RWPE2 (cell line): ENCODE results near the gene IZUMO1.

Experiments
- ATAC-seq: fragments of 200-7000 bp; cut with Tn5 transposase; 3 replicates; pipeline ENCODE4 v1.9.1; 2021; ENCODE audit warnings: low read depth
- DNase-seq: peaks from one replicate; pipeline ENCODE4 v3.0.0-alpha.2; 2020; ENCODE audit warnings: low spot score
- H3K27ac ChIP-seq: fragments of 450-650 bp; 2 replicates; pipeline ENCODE4 v1.5.1; 2017; ENCODE audit warnings: mild to moderate bottlenecking; ENCODE audit not compliant: poor library complexity, severe bottlenecking
- H3K27me3 ChIP-seq: fragments of 250-450 bp; sonication (Bioruptor Pico); 2 replicates; pipeline ENCODE4 v1.5.1; 2021; ENCODE audit warnings: mild to moderate bottlenecking, moderate library complexity; ENCODE audit not compliant: insufficient read depth, poor library complexity, severe bottlenecking
- H3K36me3 ChIP-seq: fragments of 250-450 bp; sonication (Bioruptor Pico); 2 replicates; pipeline ENCODE4 v1.5.1; 2020; ENCODE audit warnings: low read depth, mild to moderate bottlenecking, moderate library complexity
- H3K4me1 ChIP-seq: fragments of 250-450 bp; sonication (Bioruptor Pico); 2 replicates; pipeline ENCODE4 v1.5.1; 2021; ENCODE audit warnings: mild to moderate bottlenecking, moderate library complexity; ENCODE audit not compliant: insufficient read depth, poor library complexity, severe bottlenecking
- H3K4me3 ChIP-seq: fragments of 250-450 bp; sonication (Bioruptor Pico); 2 replicates; pipeline ENCODE4 v1.5.1; 2021; ENCODE audit warnings: mild to moderate bottlenecking, moderate library complexity; ENCODE audit not compliant: severe bottlenecking
- H3K9me3 ChIP-seq: fragments of 250-450 bp; sonication (Bioruptor Pico); 2 replicates; pipeline ENCODE4 v1.5.1; 2021; ENCODE audit warnings: mild to moderate bottlenecking, moderate library complexity; ENCODE audit not compliant: severe bottlenecking
- CTCF ChIP-seq: fragments of 450-650 bp; IDR thresholded peaks from one replicate; pipeline ENCODE4 v1.5.1; 2017; ENCODE audit warnings: mild to moderate bottlenecking, moderate library complexity; ENCODE audit not compliant: poor library complexity, severe bottlenecking

The IZUMO1 gene

GRCh38 chr19:48757089-48757675 lies 10.5 kb upstream of the IZUMO1 start:
- peaks cover 7% of the 10 kb centered on the region for H3K4me1 ChIP-seq
- no peak for ATAC-seq
- no peak for TF ChIP-seq CTCF

GRCh38 chr19:48756686-48757085 lies 10.0 kb upstream of the IZUMO1 start:
- ATAC-seq (no peak), DNase-seq (no peak)
- Histone ChIP-seq H3K4me1 (peaks cover 7% of the 10 kb centered on the region), H3K36me3 (no peaks in the 10 kb centered on the region), H3K4me3 (no peak overlapping the region), H3K9me3 (no peaks in the 10 kb centered on the region), H3K27ac (no peak overlapping the region), H3K27me3 (no peaks in the 10 kb centered on the region)
- no peak for TF ChIP-seq CTCF

More at GRCh38 chr19:48757089-48757675, 10.5 kb upstream of the IZUMO1 start:
- Histone ChIP-seq H3K4me3 (no peak overlapping the region), H3K9me3 (no peaks in the 10 kb centered on the region), H3K27ac (no peak overlapping the region), H3K27me3 (no peaks in the 10 kb centered on the region), H3K36me3 (no peaks in the 10 kb centered on the region)
- DNase-seq, result no peak

- TF ChIP-seq CTCF, result no peak
- no peak for ATAC-seq
- DNase-seq, result no peak
Observed at GRCh38 chr19:48756212-48756611, 9.5 kb upstream of the IZUMO1 start.

GRCh38 chr19:48755787-48756186 lies 9.1 kb upstream of the IZUMO1 start:
- H3K36me3 ChIP-seq, result peaks cover 5% of the 10 kb centered on the region
- DNase-seq (no peak), ATAC-seq (no peak)
- H3K4me3 ChIP-seq, result no peak overlapping the region
- no peaks in the 10 kb centered on the region for H3K9me3 ChIP-seq
- peaks cover 7% of the 10 kb centered on the region for H3K4me1 ChIP-seq
- TF ChIP-seq CTCF, result no peak
- no peak overlapping the region for H3K27ac ChIP-seq
- no peaks in the 10 kb centered on the region for H3K27me3 ChIP-seq

More at GRCh38 chr19:48756212-48756611, 9.5 kb upstream of the IZUMO1 start:
- H3K9me3 ChIP-seq, result no peaks in the 10 kb centered on the region
- H3K27me3 ChIP-seq, result no peaks in the 10 kb centered on the region
- H3K4me1 ChIP-seq, result peaks cover 7% of the 10 kb centered on the region
- H3K36me3 ChIP-seq, result peaks cover under 1% of the 10 kb centered on the region
- no peak overlapping the region for H3K4me3 ChIP-seq
- H3K27ac ChIP-seq, result no peak overlapping the region

- Histone ChIP-seq H3K27me3 (no peaks in the 10 kb centered on the region), H3K27ac (no peak within 1 kb of the TSS), H3K4me3 (no peak within 1 kb of the TSS), H3K36me3 (peaks cover 11% of the 10 kb centered on the region), H3K9me3 (no peaks in the 10 kb centered on the region), H3K4me1 (peaks cover 7% of the 10 kb centered on the region)
- no peak for TF ChIP-seq CTCF
- ATAC-seq, result no peak
- no peak for DNase-seq
Observed at GRCh38 chr19:48755084-48755641, 8.5 kb upstream of the IZUMO1 start, which contains the start of gene FGF21. FGF21 (plus strand) TSS chr19:48755524; CDS start chr19:48756237, 713 bp downstream.
